Prostate gland (tissue), 2 donors: Measurements from ENCODE around the gene GPRIN3.

Source experiments
- POLR2A ChIP-seq: fragments of 450-650 bp; IDR thresholded peaks from one replicate; pipeline ENCODE4 v1.6.1; 2016; ENCODE audit warnings: antibody characterized with exemption, mild to moderate bottlenecking
- POLR2AphosphoS5 ChIP-seq: sonication (generic); formaldehyde crosslinking; IDR thresholded peaks from one replicate; pipeline ENCODE4 v1.6.1; 2017; ENCODE audit warnings: antibody characterized with exemption
- TF ChIP-seq, protein P1 (sequence below), 4 experiments: fragments of 200-600 bp in 2 of 4; fragments of 450-650 bp in 2 of 4; sonication (generic) in 2 of 4; IDR thresholded peaks; 1 replicate in 3 of 4; 2 replicates in 1 of 4; pipeline ENCODE4 v1.5.1; 2016 to 2019; ENCODE audit warnings: antibody characterized with exemption in 4 of 4, mild to moderate bottlenecking in 2 of 4, moderate library complexity in 2 of 4

DNA sequence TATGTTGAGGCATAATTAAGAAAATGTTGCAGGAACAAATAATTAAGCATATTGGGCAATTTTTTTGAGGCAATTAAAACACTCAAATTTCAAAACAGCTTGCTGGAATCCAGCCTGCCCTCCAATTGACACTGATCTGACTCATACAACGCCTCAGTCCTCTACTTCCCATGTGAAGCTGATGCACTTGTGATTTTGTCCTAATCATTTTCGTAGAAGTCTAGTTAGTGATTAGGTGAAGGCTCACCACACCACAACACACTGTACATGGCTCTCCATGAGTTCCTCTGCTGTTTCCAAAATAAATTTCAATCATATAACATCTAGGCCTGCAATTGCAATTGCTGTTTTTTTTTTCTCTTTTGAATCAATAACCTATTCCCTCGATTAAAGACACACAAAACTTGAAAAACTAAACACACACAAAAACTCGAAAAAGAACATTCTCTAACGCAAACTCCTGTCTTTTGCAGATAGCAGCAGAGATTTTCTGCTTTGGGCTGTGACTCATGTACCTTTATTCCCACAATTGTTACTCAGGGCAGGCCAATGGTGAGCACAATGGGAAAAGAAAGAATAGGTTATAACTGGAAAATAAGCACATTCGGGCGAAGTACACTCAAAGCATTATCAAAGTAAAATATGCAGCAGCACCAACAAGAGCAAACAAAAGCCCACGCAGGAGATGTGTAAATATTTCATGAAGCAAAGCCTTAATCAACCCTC lies 1.7 kb downstream of the GPRIN3 start:
- TF ChIP-seq, protein P1, sequence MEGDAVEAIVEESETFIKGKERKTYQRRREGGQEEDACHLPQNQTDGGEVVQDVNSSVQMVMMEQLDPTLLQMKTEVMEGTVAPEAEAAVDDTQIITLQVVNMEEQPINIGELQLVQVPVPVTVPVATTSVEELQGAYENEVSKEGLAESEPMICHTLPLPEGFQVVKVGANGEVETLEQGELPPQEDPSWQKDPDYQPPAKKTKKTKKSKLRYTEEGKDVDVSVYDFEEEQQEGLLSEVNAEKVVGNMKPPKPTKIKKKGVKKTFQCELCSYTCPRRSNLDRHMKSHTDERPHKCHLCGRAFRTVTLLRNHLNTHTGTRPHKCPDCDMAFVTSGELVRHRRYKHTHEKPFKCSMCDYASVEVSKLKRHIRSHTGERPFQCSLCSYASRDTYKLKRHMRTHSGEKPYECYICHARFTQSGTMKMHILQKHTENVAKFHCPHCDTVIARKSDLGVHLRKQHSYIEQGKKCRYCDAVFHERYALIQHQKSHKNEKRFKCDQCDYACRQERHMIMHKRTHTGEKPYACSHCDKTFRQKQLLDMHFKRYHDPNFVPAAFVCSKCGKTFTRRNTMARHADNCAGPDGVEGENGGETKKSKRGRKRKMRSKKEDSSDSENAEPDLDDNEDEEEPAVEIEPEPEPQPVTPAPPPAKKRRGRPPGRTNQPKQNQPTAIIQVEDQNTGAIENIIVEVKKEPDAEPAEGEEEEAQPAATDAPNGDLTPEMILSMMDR (IDR thresholded peaks at IDR 0.05) = no peak
- TF ChIP-seq POLR2AphosphoS5 (no peak), POLR2A (no peak)
